ENCODE results near the gene TCAP.

TCAP gene

DNA sequence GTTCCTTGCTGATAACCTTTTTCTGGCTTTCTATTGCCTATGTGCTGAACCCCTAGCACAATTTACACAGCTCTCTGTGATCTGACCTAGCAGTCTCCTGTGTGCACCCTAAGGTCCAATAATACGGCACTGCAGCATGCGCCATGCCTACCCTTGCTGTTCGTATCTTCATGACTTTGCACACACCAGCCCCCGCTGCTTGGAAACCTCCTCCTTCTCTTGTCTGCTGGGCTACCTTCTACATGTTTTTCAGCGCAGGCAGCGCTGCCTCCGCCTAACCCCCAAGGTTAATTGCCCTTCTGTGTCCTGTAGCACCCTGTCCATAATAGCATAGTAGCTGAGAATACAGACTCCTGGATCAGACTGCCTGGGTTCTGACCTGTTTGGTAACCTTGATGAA is 26.8 kb upstream of the TCAP start:
- Mint-ChIP-seq H3K27ac (peak overlapping the region; percentile 70 to 90 (median 88)), H3K27me3 (ENCODE audit: low read depth) (no peaks in the 10 kb centered on the region), H3K36me3 (ENCODE audit: low read depth) (no peaks in the 10 kb centered on the region), H3K4me1 (peaks cover 36% of the 10 kb centered on the region), H3K4me3 (peak overlapping the region; percentile 93 to 94 (median 93)), H3K9me3 (no peaks in the 10 kb centered on the region)
- TF ChIP-seq, protein P1, sequence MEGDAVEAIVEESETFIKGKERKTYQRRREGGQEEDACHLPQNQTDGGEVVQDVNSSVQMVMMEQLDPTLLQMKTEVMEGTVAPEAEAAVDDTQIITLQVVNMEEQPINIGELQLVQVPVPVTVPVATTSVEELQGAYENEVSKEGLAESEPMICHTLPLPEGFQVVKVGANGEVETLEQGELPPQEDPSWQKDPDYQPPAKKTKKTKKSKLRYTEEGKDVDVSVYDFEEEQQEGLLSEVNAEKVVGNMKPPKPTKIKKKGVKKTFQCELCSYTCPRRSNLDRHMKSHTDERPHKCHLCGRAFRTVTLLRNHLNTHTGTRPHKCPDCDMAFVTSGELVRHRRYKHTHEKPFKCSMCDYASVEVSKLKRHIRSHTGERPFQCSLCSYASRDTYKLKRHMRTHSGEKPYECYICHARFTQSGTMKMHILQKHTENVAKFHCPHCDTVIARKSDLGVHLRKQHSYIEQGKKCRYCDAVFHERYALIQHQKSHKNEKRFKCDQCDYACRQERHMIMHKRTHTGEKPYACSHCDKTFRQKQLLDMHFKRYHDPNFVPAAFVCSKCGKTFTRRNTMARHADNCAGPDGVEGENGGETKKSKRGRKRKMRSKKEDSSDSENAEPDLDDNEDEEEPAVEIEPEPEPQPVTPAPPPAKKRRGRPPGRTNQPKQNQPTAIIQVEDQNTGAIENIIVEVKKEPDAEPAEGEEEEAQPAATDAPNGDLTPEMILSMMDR (IDR thresholded peaks at IDR 0.05; ENCODE audit: unreplicated experiment in 3 of 3) = no peak

DNA sequence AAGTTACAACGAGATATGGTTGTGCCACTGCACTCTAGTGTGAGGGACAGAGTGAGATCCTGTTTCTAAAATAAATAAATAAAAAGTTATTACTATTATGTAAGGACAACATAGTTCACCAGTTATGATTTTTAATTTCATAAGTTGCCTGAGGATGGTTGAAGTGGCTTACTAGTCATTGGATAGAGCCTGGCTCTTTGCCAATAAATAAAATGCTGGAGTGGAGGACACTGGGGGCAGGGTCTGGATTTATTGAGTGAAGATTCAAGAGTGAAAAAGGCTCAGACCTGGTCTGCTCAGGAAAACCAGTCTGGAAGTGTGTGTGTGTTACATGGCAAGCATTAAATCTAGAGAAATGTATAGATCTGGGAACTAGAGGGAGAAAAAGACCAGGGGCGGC is 26.1 kb upstream of the TCAP start:
- Mint-ChIP-seq H3K36me3 (ENCODE audit: low read depth) (no peaks in the 10 kb centered on the region), H3K4me1 (peaks cover 36% of the 10 kb centered on the region), H3K27ac (peak overlapping the region; percentile 36 to 56 (median 37)), H3K4me3 (peak overlapping the region; percentile 67 to 74 (median 68)), H3K27me3 (ENCODE audit: low read depth) (no peaks in the 10 kb centered on the region), H3K9me3 (no peaks in the 10 kb centered on the region)
- TF ChIP-seq, protein P1 (IDR thresholded peaks at IDR 0.05; ENCODE audit: unreplicated experiment in 3 of 3) = no peak

DNA sequence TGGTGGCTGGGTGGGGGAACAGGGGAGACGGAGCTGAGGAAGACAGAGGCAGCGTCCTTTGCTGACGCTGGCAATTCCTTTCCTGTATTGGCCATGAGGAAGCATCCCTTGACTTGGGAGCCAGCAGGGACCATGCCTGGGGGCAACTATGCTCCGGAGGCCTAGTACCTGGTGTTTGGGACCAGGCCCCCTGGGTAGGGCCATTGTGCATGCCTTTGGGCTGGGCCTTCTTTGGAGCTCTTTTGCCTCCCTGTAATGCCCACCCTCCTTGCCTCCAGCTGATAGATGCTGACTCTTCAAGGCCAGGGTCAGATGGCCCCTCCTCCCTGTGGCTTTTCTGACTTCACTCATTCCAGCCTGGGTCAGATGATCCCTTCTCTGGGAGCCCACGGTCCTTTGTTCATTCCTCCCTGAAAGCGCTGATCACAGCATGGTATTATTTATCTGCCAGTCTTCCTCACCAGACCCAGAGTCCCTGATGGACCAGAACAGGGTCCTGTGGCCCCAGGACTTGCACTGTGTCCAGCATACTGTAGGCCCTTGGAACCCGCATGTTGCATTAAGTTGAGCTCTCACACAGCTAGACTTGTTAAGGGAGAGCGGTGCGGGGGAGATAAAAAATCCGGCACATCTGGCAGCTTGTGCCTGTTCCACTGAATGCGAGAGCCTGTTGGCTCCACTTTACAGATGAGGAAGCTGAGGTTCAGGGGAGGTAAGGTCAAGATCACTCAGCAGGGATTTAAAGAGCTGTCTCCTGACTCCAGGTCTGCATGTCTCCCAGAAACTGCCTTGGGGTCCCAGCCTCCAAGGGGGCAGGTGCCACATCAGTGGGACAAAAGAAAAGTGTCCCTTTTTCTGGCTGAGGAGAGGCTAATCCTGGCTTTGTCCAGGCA is 25.3 kb upstream of the TCAP start:
- TF ChIP-seq, protein P1 (IDR thresholded peaks at IDR 0.05; ENCODE audit: unreplicated experiment in 3 of 3) = no peak
- peak overlapping the region; percentile 36 to 56 (median 37) for H3K27ac Mint-ChIP-seq
- no peaks in the 10 kb centered on the region for H3K9me3 Mint-ChIP-seq
- H3K4me3 Mint-ChIP-seq = peak overlapping the region; percentile 67 to 74 (median 68)
- no peaks in the 10 kb centered on the region for H3K27me3 Mint-ChIP-seq (ENCODE audit: low read depth)
- peaks cover 31% of the 10 kb centered on the region for H3K4me1 Mint-ChIP-seq
- H3K36me3 Mint-ChIP-seq (ENCODE audit: low read depth) = peaks cover 1% of the 10 kb centered on the region

DNA sequence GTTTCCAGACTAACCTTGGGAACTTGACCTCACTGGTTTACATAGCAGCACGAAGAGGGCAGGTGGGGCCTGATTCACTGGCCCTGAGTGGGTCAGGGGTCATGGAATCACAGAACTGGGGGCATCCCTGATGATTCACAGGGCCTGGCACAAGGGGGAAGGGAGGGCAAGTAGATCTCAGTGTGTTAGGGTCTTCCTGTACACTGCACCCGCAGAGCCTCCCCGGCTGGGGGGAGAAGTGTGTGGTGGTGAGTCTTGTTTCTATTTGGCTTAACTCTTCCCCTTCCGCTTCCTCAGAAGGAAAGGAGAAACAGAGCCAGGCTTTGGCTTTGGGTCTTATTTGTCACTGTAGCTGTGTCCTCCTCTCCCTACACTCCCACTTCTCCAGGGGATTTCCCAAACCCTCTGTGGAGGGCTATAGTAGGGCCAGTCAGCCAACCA is 24.5 kb upstream of the TCAP start:
- peaks cover 3% of the 10 kb centered on the region for H3K36me3 Mint-ChIP-seq (ENCODE audit: low read depth)
- H3K9me3 Mint-ChIP-seq = no peaks in the 10 kb centered on the region
- TF ChIP-seq, protein P1 (IDR thresholded peaks at IDR 0.05; ENCODE audit: unreplicated experiment in 3 of 3) = no peak
- H3K27me3 Mint-ChIP-seq (ENCODE audit: low read depth) = no peaks in the 10 kb centered on the region
- peak overlapping the region in 2 of 3 experiments; percentile 44 to 52 for H3K4me3 Mint-ChIP-seq
- peak overlapping the region in 2 of 3 experiments; percentile 49 to 52 for H3K27ac Mint-ChIP-seq
- peaks cover 34% of the 10 kb centered on the region for H3K4me1 Mint-ChIP-seq

DNA sequence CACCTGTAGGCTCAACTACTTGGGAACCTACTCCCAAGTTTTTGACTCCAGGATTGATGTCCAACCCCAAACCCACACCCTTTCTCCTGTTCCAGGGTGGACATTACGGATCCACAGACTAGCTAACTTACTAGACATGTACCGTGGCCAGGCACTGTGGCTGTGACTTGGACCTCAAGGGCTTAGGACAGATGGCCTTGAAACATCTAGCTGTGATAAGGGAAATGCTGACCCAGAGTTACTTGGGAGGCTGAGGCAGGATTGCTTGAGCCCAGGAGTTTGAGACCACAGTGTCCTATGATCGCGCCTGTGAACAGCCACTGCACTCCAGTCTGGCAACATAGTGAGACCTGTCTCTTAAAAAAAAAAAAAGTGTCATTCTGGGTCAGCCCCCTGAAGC is 24.1 kb upstream of the TCAP start:
- H3K27ac Mint-ChIP-seq = no peak overlapping the region
- no peaks in the 10 kb centered on the region for H3K9me3 Mint-ChIP-seq
- TF ChIP-seq, protein P1 (IDR thresholded peaks at IDR 0.05; ENCODE audit: unreplicated experiment in 3 of 3) = no peak
- peaks cover 34% of the 10 kb centered on the region for H3K4me1 Mint-ChIP-seq
- H3K36me3 Mint-ChIP-seq (ENCODE audit: low read depth) = peaks cover 3% of the 10 kb centered on the region
- no peaks in the 10 kb centered on the region for H3K27me3 Mint-ChIP-seq (ENCODE audit: low read depth)
- H3K4me3 Mint-ChIP-seq = peak overlapping the region in 1 of 3 experiments; percentile 52

All from nephron (organoid).